Hepatocyte (in vitro differentiated cells): Measurements from ENCODE around the gene BICD2. TPM values are rescaled to one million over a fixed set of nuclear protein-coding genes. Genes with fewer than 3 reads are reported as not detected.
A peak's percentile ranks its signal among the peaks of the same experiment; 100 is the strongest.

Experiments used
- DNase-seq: peaks from one replicate; pipeline ENCODE4 v3.0.0-alpha.2; 2016; ENCODE audit warnings: low spot score
- H2AFZ ChIP-seq: fragments of 200-600 bp; sonication (generic); 2 replicates; pipeline ENCODE4 v1.6.0; 2016; ENCODE audit warnings: antibody characterized with exemption, mild to moderate bottlenecking
- H3K27ac ChIP-seq: fragments of 200-600 bp; sonication (generic); 2 replicates; pipeline ENCODE4 v1.5.1; 2016; ENCODE audit warnings: mild to moderate bottlenecking
- H3K27me3 ChIP-seq: fragments of 200-600 bp; sonication (generic); 2 replicates; pipeline ENCODE4 v1.6.1; 2016
- H3K36me3 ChIP-seq: fragments of 200-600 bp; sonication (generic); replicated peaks from 2 replicates; pipeline ENCODE4 v1.5.1; 2016; ENCODE audit warnings: low read depth; ENCODE audit not compliant: insufficient read depth
- H3K4me1 ChIP-seq: fragments of 200-600 bp; sonication (generic); 2 replicates; pipeline ENCODE4 v1.5.1; 2016; ENCODE audit warnings: mild to moderate bottlenecking, moderate library complexity; ENCODE audit not compliant: insufficient read depth
- H3K4me2 ChIP-seq: fragments of 200-600 bp; sonication (generic); 2 replicates; pipeline ENCODE4 v1.6.0; 2016
- H3K4me3 ChIP-seq: fragments of 200-600 bp; sonication (generic); 2 replicates; pipeline ENCODE4 v1.5.1; 2016; ENCODE audit warnings: mild to moderate bottlenecking
- H3K79me2 ChIP-seq: fragments of 200-600 bp; sonication (generic); 2 replicates; pipeline ENCODE4 v1.6.0; 2017; ENCODE audit warnings: mild to moderate bottlenecking
- H3K9me2 ChIP-seq: fragments of 200-600 bp; sonication (generic); replicated peaks from 2 replicates; pipeline ENCODE4 v1.6.0; 2017; ENCODE audit warnings: mild to moderate bottlenecking; ENCODE audit not compliant: insufficient read depth
- H3K9me3 ChIP-seq: fragments of 200-600 bp; sonication (generic); 2 replicates; pipeline ENCODE4 v1.5.1; 2016; ENCODE audit warnings: low read depth, mild to moderate bottlenecking
- H4K20me1 ChIP-seq: fragments of 200-600 bp; sonication (generic); 2 replicates; pipeline ENCODE4 v1.6.0; 2016; ENCODE audit warnings: mild to moderate bottlenecking; ENCODE audit not compliant: insufficient read depth, poor library complexity, severe bottlenecking
- EZH2 ChIP-seq: fragments of 200-600 bp; sonication (generic); IDR thresholded peaks from 2 replicates; pipeline ENCODE4 v1.6.1; 2016; ENCODE audit warnings: antibody characterized with exemption, mild to moderate bottlenecking, borderline replicate concordance
- EZH2phosphoT487 ChIP-seq: fragments of 200-600 bp; sonication (generic); IDR thresholded peaks from one replicate; pipeline ENCODE4 v1.6.1; 2018; ENCODE audit warnings: antibody characterized with exemption, mild to moderate bottlenecking, low read depth, moderate library complexity; ENCODE audit not compliant: unreplicated experiment, severe bottlenecking
- WGBS: methylation state at CpG from one replicate; pipeline ENCODE4 v1.1.6; 2016; ENCODE audit warnings: low lambda C conversion rate; ENCODE audit errors: missing lambda C conversion rate; 5-methylcytosine and 5-hydroxymethylcytosine counted together
- polyA plus RNA-seq: library from polyadenylated mRNA; unstranded; fragments of >200 nt; fragmentation: Nextera tagmentation; extraction: Ambion mirVana; gene quantifications from 2 replicates; pipeline ENCODE4 v1.2.1, GENCODE V29; 2016
- total RNA-seq: library from RNA; depleted of rRNA; stranded (reverse); fragments of >200 nt; gene quantifications from 2 replicates; pipeline ENCODE4 v1.2.3, GENCODE V29; 2014
- TF ChIP-seq, protein P1 (sequence below): fragments of 200-600 bp; sonication (generic); IDR thresholded peaks from 2 replicates; pipeline ENCODE4 v1.5.1; 2016; ENCODE audit warnings: antibody characterized with exemption, mild to moderate bottlenecking; ENCODE audit not compliant: poor library complexity

BICD2 gene
- total and polyA plus RNA-seq, 2 experiments from 2014 or later = 13.2 to 25.7 TPM

- Histone ChIP-seq H2AFZ (no peak overlapping the region), H3K36me3 (no peaks in the 10 kb centered on the region), H3K27ac (no peak overlapping the region), H4K20me1 (peaks cover 17% of the 10 kb centered on the region), H3K79me2 (peaks cover 55% of the 10 kb centered on the region), H3K4me3 (no peak overlapping the region), H3K9me3 (no peaks in the 10 kb centered on the region), H3K27me3 (no peaks in the 10 kb centered on the region), H3K9me2 (no peaks in the 10 kb centered on the region), H3K4me2 (no peak overlapping the region), H3K4me1 (no peaks in the 10 kb centered on the region)
- no peak for DNase-seq
- WGBS = 100% methylated on average over 9 of the region's 9 CpGs
- TF ChIP-seq, protein P1, sequence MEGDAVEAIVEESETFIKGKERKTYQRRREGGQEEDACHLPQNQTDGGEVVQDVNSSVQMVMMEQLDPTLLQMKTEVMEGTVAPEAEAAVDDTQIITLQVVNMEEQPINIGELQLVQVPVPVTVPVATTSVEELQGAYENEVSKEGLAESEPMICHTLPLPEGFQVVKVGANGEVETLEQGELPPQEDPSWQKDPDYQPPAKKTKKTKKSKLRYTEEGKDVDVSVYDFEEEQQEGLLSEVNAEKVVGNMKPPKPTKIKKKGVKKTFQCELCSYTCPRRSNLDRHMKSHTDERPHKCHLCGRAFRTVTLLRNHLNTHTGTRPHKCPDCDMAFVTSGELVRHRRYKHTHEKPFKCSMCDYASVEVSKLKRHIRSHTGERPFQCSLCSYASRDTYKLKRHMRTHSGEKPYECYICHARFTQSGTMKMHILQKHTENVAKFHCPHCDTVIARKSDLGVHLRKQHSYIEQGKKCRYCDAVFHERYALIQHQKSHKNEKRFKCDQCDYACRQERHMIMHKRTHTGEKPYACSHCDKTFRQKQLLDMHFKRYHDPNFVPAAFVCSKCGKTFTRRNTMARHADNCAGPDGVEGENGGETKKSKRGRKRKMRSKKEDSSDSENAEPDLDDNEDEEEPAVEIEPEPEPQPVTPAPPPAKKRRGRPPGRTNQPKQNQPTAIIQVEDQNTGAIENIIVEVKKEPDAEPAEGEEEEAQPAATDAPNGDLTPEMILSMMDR = no peak
- TF ChIP-seq EZH2 (no peak), EZH2phosphoT487 (no peak)
Observed at GRCh38 chr9:92729735-92730155, 34.9 kb downstream of the BICD2 start.

GRCh38 chr9:92728831-92729734 is 35.5 kb downstream of the BICD2 start:
- WGBS = 91% methylated on average over 22 of the region's 22 CpGs
- H3K79me2 ChIP-seq = peaks cover 48% of the 10 kb centered on the region

DNA sequence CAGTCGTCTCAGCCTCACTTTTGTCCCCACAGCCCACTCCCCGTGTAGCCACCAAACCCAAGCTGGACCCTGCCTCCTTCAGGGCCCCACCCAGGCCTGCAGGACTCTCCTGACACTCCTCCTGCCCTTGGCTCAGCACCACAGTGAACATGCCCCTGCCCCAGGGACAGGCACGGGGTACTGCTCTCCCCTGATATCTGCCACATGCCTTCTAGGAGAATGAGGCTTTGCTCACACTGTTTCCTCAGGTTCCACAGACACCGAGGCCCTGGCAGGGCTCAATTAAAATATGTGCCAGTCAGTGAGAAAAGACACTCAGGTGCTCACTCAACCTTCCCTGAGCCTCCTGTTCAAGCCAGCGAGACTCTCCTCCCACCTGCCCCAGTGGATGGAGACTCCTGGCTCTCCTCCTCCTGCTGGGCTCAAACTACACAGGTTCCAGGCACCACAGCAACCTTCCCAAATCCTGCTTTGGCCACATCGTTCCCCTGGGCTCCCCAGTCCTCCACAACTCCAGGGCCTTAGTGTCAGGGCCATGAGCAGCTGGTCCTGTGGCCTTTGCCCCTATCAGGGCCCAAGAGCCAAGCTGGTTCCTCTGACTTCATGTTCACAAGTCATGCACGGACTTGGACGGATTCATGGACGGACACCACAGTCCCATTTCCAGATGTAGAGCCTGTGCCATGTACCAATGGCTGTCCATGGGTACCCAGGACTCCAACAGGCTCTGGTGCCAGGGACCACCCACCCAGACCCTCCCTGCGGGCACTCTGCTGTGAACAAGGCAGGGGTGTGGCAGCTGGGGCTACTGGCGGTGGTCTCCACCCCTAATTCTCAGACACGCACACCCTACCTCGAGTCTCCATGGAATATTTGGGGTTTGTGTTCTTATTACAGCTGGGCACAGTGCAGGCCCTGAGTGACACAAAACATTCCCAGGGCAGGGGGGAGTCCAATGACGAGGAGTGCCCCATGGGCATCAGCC is 36.6 kb downstream of the BICD2 start:
- peaks cover 38% of the 10 kb centered on the region for H3K79me2 ChIP-seq
- DNase-seq = no peak
- H3K27me3 ChIP-seq = no peaks in the 10 kb centered on the region
- no peaks in the 10 kb centered on the region for H3K4me1 ChIP-seq
- H2AFZ ChIP-seq = no peak overlapping the region
- no peaks in the 10 kb centered on the region for H3K9me2 ChIP-seq
- TF ChIP-seq EZH2 = no peak
- no peaks in the 10 kb centered on the region for H3K36me3 ChIP-seq
- H3K4me2 ChIP-seq = no peak overlapping the region
- H4K20me1 ChIP-seq = peaks cover 20% of the 10 kb centered on the region
- no peaks in the 10 kb centered on the region for H3K9me3 ChIP-seq
- H3K4me3 ChIP-seq = no peak overlapping the region
- WGBS = 97% methylated on average over 14 of the region's 14 CpGs
- no peak overlapping the region for H3K27ac ChIP-seq

More at GRCh38 chr9:92728831-92729734, 35.5 kb downstream of the BICD2 start:
- Histone ChIP-seq H3K4me1 (no peaks in the 10 kb centered on the region), H3K27ac (no peak overlapping the region), H2AFZ (no peak overlapping the region), H3K9me3 (no peaks in the 10 kb centered on the region), H4K20me1 (peaks cover 17% of the 10 kb centered on the region), H3K4me2 (no peak overlapping the region), H3K36me3 (no peaks in the 10 kb centered on the region), H3K4me3 (no peak overlapping the region), H3K27me3 (no peaks in the 10 kb centered on the region), H3K9me2 (no peaks in the 10 kb centered on the region)
- no peak for TF ChIP-seq EZH2
- TF ChIP-seq, protein P1 = peak; percentile 14
- DNase-seq = no peak
